GM23338 (cell line): Measurements from ENCODE around the gene RNH1. TPM values are rescaled to one million over a fixed set of nuclear protein-coding genes. Genes with fewer than 3 reads are reported as not detected.
A peak's percentile ranks its signal among the peaks of the same experiment; 100 is the strongest.

Experiments used
- ATAC-seq: fragments of 200-7000 bp; cut with Tn5 transposase; 3 replicates; pipeline ENCODE4 v1.9.1; 2020
- DNase-seq: peaks from one replicate; pipeline ENCODE4 v3.0.0-alpha.2; 2015; ENCODE audit warnings: low spot score
- H2AFZ ChIP-seq: fragments of 200-600 bp; sonication (generic); 2 replicates; pipeline ENCODE4 v1.8.0; 2016; ENCODE audit warnings: antibody characterized with exemption, mild to moderate bottlenecking, moderate library complexity
- H3F3A ChIP-seq: fragments of 200-600 bp; sonication (generic); replicated peaks from 2 replicates; pipeline ENCODE4 v1.8.0; 2017; ENCODE audit warnings: antibody characterized with exemption, mixed run types, low read depth
- H3K27ac ChIP-seq: fragments of 200-600 bp; sonication (generic); 2 replicates; pipeline ENCODE4 v1.6.1; 2016; ENCODE audit warnings: low read depth
- H3K27me3 ChIP-seq: fragments of 200-600 bp; sonication (generic); 2 replicates; pipeline ENCODE4 v1.8.0; 2016; ENCODE audit warnings: mild to moderate bottlenecking, mixed run types, moderate library complexity; ENCODE audit not compliant: insufficient read depth
- H3K36me3 ChIP-seq: fragments of 200-600 bp; sonication (generic); 2 replicates; pipeline ENCODE4 v1.8.0; 2016; ENCODE audit warnings: mild to moderate bottlenecking; ENCODE audit not compliant: insufficient read depth
- H3K4me1 ChIP-seq: fragments of 200-600 bp; sonication (generic); 2 replicates; pipeline ENCODE4 v1.8.0; 2016; ENCODE audit warnings: mild to moderate bottlenecking, moderate library complexity; ENCODE audit not compliant: insufficient read depth
- H3K4me2 ChIP-seq: fragments of 200-600 bp; sonication (generic); 2 replicates; pipeline ENCODE4 v1.7.1; 2017; ENCODE audit warnings: mixed run types
- H3K4me3 ChIP-seq: fragments of 200-600 bp; sonication (generic); 2 replicates; pipeline ENCODE4 v1.6.1; 2016; ENCODE audit warnings: mixed run types
- H3K79me2 ChIP-seq: fragments of 200-600 bp; sonication (generic); replicated peaks from 2 replicates; pipeline ENCODE4 v1.8.0; 2017; ENCODE audit warnings: mild to moderate bottlenecking; ENCODE audit not compliant: insufficient read depth
- H3K9me2 ChIP-seq: fragments of 200-600 bp; sonication (generic); 2 replicates; pipeline ENCODE4 v1.8.0; 2017; ENCODE audit not compliant: insufficient read depth
- H4K20me1 ChIP-seq: fragments of 200-600 bp; sonication (generic); replicated peaks from 2 replicates; pipeline ENCODE4 v1.8.0; 2017; ENCODE audit warnings: mild to moderate bottlenecking; ENCODE audit not compliant: insufficient read depth
- H3K27ac Mint-ChIP-seq: 2 replicates; pipeline ENCODE4 v1.8.0; 2020; ENCODE audit warnings: inconsistent platforms, mild to moderate bottlenecking, moderate library complexity, mixed read lengths
- H3K27me3 Mint-ChIP-seq: 3 replicates; pipeline ENCODE4 v1.8.0; 2022; ENCODE audit warnings: low read depth, mild to moderate bottlenecking, moderate library complexity, mixed read lengths, inconsistent platforms; ENCODE audit not compliant: insufficient read depth, poor library complexity
- H3K36me3 Mint-ChIP-seq: 3 replicates; pipeline ENCODE4 v1.8.0; 2021; ENCODE audit warnings: low read depth, mild to moderate bottlenecking, inconsistent platforms, moderate library complexity, mixed read lengths
- H3K4me1 Mint-ChIP-seq: 3 replicates; pipeline ENCODE4 v1.8.0; 2020; ENCODE audit warnings: mild to moderate bottlenecking, inconsistent platforms, mixed read lengths
- H3K4me3 Mint-ChIP-seq: 3 replicates; pipeline ENCODE4 v1.8.0; 2021; ENCODE audit warnings: moderate library complexity, mild to moderate bottlenecking, inconsistent platforms, mixed read lengths
- H3K9me3 Mint-ChIP-seq: 3 replicates; pipeline ENCODE4 v1.8.0; 2020; ENCODE audit warnings: moderate library complexity, mild to moderate bottlenecking, inconsistent platforms, mixed read lengths
- EZH2 ChIP-seq: fragments of 200-600 bp; sonication (generic); IDR thresholded peaks from one replicate; pipeline ENCODE4 v1.8.0; 2017; ENCODE audit warnings: antibody characterized with exemption, mild to moderate bottlenecking, low read depth; ENCODE audit not compliant: unreplicated experiment
- JUNB ChIP-seq: IDR thresholded peaks from one replicate; pipeline ENCODE4 v1.6.1; 2016; ENCODE audit warnings: antibody characterized with exemption; ENCODE audit not compliant: unreplicated experiment
- NANOG ChIP-seq: IDR thresholded peaks from 2 replicates; pipeline ENCODE4 v1.6.1; 2016; ENCODE audit warnings: antibody characterized with exemption, borderline replicate concordance
- STAT1 ChIP-seq: IDR thresholded peaks from one replicate; pipeline ENCODE4 v1.6.1; 2016; ENCODE audit warnings: antibody characterized with exemption; ENCODE audit not compliant: unreplicated experiment
- ZNF114 ChIP-seq: fragments of 250-450 bp; sonication (Bioruptor Pico); IDR thresholded peaks from 2 replicates; pipeline ENCODE4 v1.5.0; 2020; ENCODE audit warnings: mild to moderate bottlenecking, moderate library complexity
- polyA plus RNA-seq: library from polyadenylated mRNA; unstranded; fragments of >200 nt; fragmentation: Nextera tagmentation; extraction: Ambion mirVana; gene quantifications from 2 replicates; pipeline ENCODE4 v1.2.1, GENCODE V29; 2016
- total RNA-seq: library from RNA; depleted of rRNA; stranded (reverse); fragments of >200 nt; shearing (Covaris generic); gene quantifications from 2 replicates; pipeline ENCODE4 v1.2.3, GENCODE V29; 2014
- TF ChIP-seq, protein P1 (sequence below), 2 experiments: fragments of 200-600 bp in 1 of 2; sonication (generic) in 1 of 2; conservative IDR thresholded peaks; 2 replicates each; pipeline versions ENCODE4 v1.5.1 to v1.6.1; 2016 to 2017; ENCODE audit warnings: antibody characterized with exemption in 2 of 2, low read depth in 2 of 2, mild to moderate bottlenecking in 2 of 2, moderate library complexity in 1 of 2
- TF ChIP-seq, protein P2 (sequence below): IDR thresholded peaks from one replicate; pipeline ENCODE4 v1.6.1; 2018; ENCODE audit warnings: antibody characterized with exemption; ENCODE audit not compliant: unreplicated experiment
- TF ChIP-seq, protein P3 (sequence below): fragments of 250-450 bp; sonication (Bioruptor Pico); IDR thresholded peaks from 2 replicates; pipeline ENCODE4 v1.5.0; 2020; ENCODE audit warnings: mild to moderate bottlenecking, moderate library complexity

Gene RNH1
- total and polyA plus RNA-seq, 2 experiments from 2014 or later, result 33.3 to 56.3 TPM

DNA sequence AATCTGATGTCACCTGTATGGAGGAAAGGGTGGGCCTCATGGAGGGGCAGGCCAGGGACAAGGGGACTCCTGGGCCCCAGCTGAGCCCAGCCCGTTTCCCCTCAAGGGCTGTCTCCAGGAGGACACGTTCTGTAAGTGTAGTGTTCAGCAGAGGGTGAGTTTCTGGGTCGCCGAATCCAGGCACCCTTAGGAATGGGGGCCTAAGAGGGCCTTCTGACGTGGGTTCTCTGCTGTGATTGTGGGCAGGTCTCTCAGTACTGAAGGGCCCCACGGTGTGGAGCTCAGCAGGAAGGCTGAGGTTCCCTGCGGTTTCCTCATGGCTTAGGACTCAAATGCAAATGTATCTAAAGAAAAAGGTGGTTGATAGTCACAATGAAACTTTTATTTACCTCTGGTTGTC, 50.5 kb downstream of the RNH1 start:
- DNase-seq, result no peak
- Mint-ChIP-seq H3K27me3 (peaks cover 5% of the 10 kb centered on the region), H3K4me3 (no peak overlapping the region), H3K4me1 (peaks cover 32% of the 10 kb centered on the region), H3K36me3 (peaks cover 37% of the 10 kb centered on the region), H3K27ac (peak overlapping the region; percentile 58), H3K9me3 (no peaks in the 10 kb centered on the region; the same call in 2 of the 3 replicates)
- H4K20me1 ChIP-seq, result peaks cover 31% of the 10 kb centered on the region
- H3K36me3 ChIP-seq, result no peaks in the 10 kb centered on the region; the same call in 1 of the 2 replicates
- peaks cover 11% of the 10 kb centered on the region for H3F3A ChIP-seq
- H3K9me2 ChIP-seq, result no peaks in the 10 kb centered on the region
- H2AFZ ChIP-seq, result no peak overlapping the region
- peak; percentile 59 for ATAC-seq
- peak overlapping the region; percentile 64 for H3K4me2 ChIP-seq
- peaks cover 16% of the 10 kb centered on the region for H3K4me1 ChIP-seq
- H3K27me3 ChIP-seq, result no peaks in the 10 kb centered on the region
- peak overlapping the region; percentile 83; the same call in 1 of the 2 replicates for H3K27ac ChIP-seq
- no peak overlapping the region for H3K4me3 ChIP-seq
- TF ChIP-seq, protein P1, sequence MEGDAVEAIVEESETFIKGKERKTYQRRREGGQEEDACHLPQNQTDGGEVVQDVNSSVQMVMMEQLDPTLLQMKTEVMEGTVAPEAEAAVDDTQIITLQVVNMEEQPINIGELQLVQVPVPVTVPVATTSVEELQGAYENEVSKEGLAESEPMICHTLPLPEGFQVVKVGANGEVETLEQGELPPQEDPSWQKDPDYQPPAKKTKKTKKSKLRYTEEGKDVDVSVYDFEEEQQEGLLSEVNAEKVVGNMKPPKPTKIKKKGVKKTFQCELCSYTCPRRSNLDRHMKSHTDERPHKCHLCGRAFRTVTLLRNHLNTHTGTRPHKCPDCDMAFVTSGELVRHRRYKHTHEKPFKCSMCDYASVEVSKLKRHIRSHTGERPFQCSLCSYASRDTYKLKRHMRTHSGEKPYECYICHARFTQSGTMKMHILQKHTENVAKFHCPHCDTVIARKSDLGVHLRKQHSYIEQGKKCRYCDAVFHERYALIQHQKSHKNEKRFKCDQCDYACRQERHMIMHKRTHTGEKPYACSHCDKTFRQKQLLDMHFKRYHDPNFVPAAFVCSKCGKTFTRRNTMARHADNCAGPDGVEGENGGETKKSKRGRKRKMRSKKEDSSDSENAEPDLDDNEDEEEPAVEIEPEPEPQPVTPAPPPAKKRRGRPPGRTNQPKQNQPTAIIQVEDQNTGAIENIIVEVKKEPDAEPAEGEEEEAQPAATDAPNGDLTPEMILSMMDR (conservative IDR thresholded peaks at IDR 0.05; ENCODE audit: low read depth in 2 of 2), result no peak
- TF ChIP-seq STAT1, result no peak
- no peak for TF ChIP-seq NANOG
- no peak for TF ChIP-seq ZNF114
- TF ChIP-seq JUNB, result no peak
- TF ChIP-seq, protein P2, sequence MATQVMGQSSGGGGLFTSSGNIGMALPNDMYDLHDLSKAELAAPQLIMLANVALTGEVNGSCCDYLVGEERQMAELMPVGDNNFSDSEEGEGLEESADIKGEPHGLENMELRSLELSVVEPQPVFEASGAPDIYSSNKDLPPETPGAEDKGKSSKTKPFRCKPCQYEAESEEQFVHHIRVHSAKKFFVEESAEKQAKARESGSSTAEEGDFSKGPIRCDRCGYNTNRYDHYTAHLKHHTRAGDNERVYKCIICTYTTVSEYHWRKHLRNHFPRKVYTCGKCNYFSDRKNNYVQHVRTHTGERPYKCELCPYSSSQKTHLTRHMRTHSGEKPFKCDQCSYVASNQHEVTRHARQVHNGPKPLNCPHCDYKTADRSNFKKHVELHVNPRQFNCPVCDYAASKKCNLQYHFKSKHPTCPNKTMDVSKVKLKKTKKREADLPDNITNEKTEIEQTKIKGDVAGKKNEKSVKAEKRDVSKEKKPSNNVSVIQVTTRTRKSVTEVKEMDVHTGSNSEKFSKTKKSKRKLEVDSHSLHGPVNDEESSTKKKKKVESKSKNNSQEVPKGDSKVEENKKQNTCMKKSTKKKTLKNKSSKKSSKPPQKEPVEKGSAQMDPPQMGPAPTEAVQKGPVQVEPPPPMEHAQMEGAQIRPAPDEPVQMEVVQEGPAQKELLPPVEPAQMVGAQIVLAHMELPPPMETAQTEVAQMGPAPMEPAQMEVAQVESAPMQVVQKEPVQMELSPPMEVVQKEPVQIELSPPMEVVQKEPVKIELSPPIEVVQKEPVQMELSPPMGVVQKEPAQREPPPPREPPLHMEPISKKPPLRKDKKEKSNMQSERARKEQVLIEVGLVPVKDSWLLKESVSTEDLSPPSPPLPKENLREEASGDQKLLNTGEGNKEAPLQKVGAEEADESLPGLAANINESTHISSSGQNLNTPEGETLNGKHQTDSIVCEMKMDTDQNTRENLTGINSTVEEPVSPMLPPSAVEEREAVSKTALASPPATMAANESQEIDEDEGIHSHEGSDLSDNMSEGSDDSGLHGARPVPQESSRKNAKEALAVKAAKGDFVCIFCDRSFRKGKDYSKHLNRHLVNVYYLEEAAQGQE, result no peak
- TF ChIP-seq EZH2, result no peak
- TF ChIP-seq, protein P3, sequence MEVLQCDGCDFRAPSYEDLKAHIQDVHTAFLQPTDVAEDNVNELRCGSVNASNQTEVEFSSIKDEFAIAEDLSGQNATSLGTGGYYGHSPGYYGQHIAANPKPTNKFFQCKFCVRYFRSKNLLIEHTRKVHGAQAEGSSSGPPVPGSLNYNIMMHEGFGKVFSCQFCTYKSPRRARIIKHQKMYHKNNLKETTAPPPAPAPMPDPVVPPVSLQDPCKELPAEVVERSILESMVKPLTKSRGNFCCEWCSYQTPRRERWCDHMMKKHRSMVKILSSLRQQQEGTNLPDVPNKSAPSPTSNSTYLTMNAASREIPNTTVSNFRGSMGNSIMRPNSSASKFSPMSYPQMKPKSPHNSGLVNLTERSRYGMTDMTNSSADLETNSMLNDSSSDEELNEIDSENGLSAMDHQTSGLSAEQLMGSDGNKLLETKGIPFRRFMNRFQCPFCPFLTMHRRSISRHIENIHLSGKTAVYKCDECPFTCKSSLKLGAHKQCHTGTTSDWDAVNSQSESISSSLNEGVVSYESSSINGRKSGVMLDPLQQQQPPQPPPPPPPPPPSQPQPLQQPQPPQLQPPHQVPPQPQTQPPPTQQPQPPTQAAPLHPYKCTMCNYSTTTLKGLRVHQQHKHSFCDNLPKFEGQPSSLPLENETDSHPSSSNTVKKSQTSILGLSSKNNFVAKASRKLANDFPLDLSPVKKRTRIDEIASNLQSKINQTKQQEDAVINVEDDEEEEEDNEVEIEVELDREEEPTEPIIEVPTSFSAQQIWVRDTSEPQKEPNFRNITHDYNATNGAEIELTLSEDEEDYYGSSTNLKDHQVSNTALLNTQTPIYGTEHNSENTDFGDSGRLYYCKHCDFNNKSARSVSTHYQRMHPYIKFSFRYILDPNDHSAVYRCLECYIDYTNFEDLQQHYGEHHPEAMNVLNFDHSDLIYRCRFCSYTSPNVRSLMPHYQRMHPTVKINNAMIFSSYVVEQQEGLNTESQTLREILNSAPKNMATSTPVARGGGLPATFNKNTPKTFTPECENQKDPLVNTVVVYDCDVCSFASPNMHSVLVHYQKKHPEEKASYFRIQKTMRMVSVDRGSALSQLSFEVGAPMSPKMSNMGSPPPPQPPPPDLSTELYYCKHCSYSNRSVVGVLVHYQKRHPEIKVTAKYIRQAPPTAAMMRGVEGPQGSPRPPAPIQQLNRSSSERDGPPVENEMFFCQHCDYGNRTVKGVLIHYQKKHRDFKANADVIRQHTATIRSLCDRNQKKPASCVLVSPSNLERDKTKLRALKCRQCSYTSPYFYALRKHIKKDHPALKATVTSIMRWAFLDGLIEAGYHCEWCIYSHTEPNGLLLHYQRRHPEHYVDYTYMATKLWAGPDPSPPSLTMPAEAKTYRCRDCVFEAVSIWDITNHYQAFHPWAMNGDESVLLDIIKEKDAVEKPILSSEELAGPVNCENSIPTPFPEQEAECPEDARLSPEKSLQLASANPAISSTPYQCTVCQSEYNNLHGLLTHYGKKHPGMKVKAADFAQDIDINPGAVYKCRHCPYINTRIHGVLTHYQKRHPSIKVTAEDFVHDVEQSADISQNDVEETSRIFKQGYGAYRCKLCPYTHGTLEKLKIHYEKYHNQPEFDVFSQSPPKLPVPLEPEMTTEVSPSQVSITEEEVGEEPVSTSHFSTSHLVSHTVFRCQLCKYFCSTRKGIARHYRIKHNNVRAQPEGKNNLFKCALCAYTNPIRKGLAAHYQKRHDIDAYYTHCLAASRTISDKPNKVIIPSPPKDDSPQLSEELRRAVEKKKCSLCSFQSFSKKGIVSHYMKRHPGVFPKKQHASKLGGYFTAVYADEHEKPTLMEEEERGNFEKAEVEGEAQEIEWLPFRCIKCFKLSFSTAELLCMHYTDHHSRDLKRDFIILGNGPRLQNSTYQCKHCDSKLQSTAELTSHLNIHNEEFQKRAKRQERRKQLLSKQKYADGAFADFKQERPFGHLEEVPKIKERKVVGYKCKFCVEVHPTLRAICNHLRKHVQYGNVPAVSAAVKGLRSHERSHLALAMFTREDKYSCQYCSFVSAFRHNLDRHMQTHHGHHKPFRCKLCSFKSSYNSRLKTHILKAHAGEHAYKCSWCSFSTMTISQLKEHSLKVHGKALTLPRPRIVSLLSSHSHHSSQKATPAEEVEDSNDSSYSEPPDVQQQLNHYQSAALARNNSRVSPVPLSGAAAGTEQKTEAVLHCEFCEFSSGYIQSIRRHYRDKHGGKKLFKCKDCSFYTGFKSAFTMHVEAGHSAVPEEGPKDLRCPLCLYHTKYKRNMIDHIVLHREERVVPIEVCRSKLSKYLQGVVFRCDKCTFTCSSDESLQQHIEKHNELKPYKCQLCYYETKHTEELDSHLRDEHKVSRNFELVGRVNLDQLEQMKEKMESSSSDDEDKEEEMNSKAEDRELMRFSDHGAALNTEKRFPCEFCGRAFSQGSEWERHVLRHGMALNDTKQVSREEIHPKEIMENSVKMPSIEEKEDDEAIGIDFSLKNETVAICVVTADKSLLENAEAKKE (CRISPR knock-in tag), result no peak
- H3K79me2 ChIP-seq, result peaks cover 85% of the 10 kb centered on the region
